Transverse colon (tissue), 4 donors: ENCODE measurements around the gene LETM1. TPM values are rescaled to one million over a fixed set of nuclear protein-coding genes. Genes with fewer than 3 reads are reported as not detected.

Experiments used
- DNase-seq: peaks from one replicate; pipeline ENCODE4 v3.0.0-alpha.2; 2019
- H3K27ac ChIP-seq, 4 donors: fragments of 200-600 bp; sonication (generic); 2 replicates each; pipeline ENCODE4 v1.5.1; 2016 to 2018; ENCODE audit warnings: inconsistent platforms in 4 of 4
- H3K27me3 ChIP-seq: fragments of 200-600 bp; sonication (generic); 2 replicates; pipeline ENCODE4 v1.5.1; 2017; ENCODE audit warnings: inconsistent platforms
- H3K36me3 ChIP-seq, 4 donors: fragments of 200-600 bp; sonication (generic); 2 replicates each; pipeline ENCODE4 v1.5.1; 2017 to 2019; ENCODE audit warnings: inconsistent platforms in 4 of 4
- H3K4me1 ChIP-seq, 4 donors: fragments of 200-600 bp; sonication (generic); 2 replicates each; pipeline ENCODE4 v1.5.1; 2017 to 2020; ENCODE audit warnings: inconsistent platforms in 4 of 4
- H3K4me3 ChIP-seq, 4 donors: fragments of 200-600 bp; sonication (generic); 1 replicate in 1 of 4; 2 replicates in 3 of 4; pipeline versions ENCODE4 v1.5.1 to v1.6.1; 2017 to 2019; ENCODE audit warnings: inconsistent platforms in 4 of 4
- H3K9me3 ChIP-seq, 2 donors: fragments of 200-600 bp; sonication (generic); 2 replicates each; pipeline ENCODE4 v1.5.1; 2017 to 2019; ENCODE audit warnings: inconsistent platforms in 2 of 2
- EP300 ChIP-seq: sonication (generic); formaldehyde crosslinking; IDR thresholded peaks from one replicate; pipeline ENCODE4 v1.6.1; 2017; ENCODE audit warnings: antibody characterized with exemption, low read depth
- POLR2A ChIP-seq: fragments of 450-650 bp; IDR thresholded peaks from one replicate; pipeline ENCODE4 v1.6.1; 2016; ENCODE audit warnings: antibody characterized with exemption, mild to moderate bottlenecking, moderate library complexity
- POLR2AphosphoS5 ChIP-seq, 3 donors: sonication (generic); formaldehyde crosslinking; IDR thresholded peaks; one replicate each; pipeline ENCODE4 v1.6.1; 2016; ENCODE audit warnings: antibody characterized with exemption in 3 of 3
- WGBS, 2 donors: methylation state at CpG; one replicate each; pipeline ENCODE4 v1.1.5; 2018; ENCODE audit warnings: low coverage in 1 of 2; 5-methylcytosine and 5-hydroxymethylcytosine counted together
- in situ Hi-C, 4 donors: fragments of 200-750 bp; cut with MboI; loops; one replicate each; pipeline versions ENCODE4 v1.15.0 to v1.15.1; 2017; ENCODE audit warnings: low sequenced_read_pairs in 3 of 4, low pct_ligation_motif_present in 1 of 4, low pct_unique_long_range_greater_than_20kb in 1 of 4
- intact Hi-C: fragments of 100-400 bp; cut with DNase I; formaldehyde crosslinking; loops from one replicate; pipeline ENCODE4 v1.15.1; 2023; ENCODE audit warnings: low total_unique reads
- total RNA-seq, 4 donors: library from RNA; depleted of rRNA; stranded (reverse); fragments of >200 nt; gene quantifications; one replicate each; pipeline ENCODE4 v1.1.0, GENCODE V29; 2016
- TF ChIP-seq, protein P1 (sequence below), 5 experiments: fragments of 200-600 bp in 3 of 5; fragments of 450-650 bp in 2 of 5; sonication (generic) in 3 of 5; IDR thresholded peaks; 1 replicate in 2 of 5; 2 replicates in 3 of 5; pipeline ENCODE4 v1.5.1; 2016 to 2017; ENCODE audit warnings: antibody characterized with exemption in 5 of 5, inconsistent platforms in 3 of 5, mild to moderate bottlenecking in 2 of 5, moderate library complexity in 1 of 5

Gene LETM1
- total RNA-seq, 4 donors from 2014 or later: 173 to 469 (median 243) TPM

DNA sequence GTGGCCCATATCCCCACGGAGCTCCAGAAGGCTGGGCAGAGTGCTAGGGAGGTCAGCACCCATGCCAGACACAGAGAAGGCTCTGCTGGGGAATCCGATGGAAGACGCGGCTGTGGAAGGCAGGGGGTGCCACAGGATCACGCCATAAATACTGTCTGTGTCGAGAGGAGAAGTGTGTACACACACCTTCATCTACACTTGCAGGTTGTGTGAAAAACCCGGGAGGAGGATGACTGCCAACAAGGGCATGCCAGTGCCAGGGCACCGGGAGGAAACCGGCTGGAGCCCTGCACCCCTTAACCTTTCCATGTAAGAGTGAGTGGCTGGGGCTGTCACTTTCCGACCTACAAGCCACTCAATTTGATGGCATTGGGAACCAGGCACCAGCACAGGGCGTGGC, 31.2 kb downstream of the LETM1 start:
- H3K9me3 ChIP-seq: no peaks in the 10 kb centered on the region
- no peak overlapping the region for H3K4me3 ChIP-seq
- no peak overlapping the region for H3K27ac ChIP-seq
- DNase-seq: no peak
- no peaks in the 10 kb centered on the region for H3K27me3 ChIP-seq
- H3K4me1 ChIP-seq: no peaks in the 10 kb centered on the region
- H3K36me3 ChIP-seq: peaks cover 0 to 32% (median 17%) of the 10 kb centered on the region in 4 donors
- WGBS, 2 donors: 80 to 88% methylated on average over 4 to 11 of the region's 11 CpGs
- TF ChIP-seq POLR2AphosphoS5 (IDR thresholded peaks at IDR 0.05) (no peak), EP300 (no peak), POLR2A (no peak)
- TF ChIP-seq, protein P1, sequence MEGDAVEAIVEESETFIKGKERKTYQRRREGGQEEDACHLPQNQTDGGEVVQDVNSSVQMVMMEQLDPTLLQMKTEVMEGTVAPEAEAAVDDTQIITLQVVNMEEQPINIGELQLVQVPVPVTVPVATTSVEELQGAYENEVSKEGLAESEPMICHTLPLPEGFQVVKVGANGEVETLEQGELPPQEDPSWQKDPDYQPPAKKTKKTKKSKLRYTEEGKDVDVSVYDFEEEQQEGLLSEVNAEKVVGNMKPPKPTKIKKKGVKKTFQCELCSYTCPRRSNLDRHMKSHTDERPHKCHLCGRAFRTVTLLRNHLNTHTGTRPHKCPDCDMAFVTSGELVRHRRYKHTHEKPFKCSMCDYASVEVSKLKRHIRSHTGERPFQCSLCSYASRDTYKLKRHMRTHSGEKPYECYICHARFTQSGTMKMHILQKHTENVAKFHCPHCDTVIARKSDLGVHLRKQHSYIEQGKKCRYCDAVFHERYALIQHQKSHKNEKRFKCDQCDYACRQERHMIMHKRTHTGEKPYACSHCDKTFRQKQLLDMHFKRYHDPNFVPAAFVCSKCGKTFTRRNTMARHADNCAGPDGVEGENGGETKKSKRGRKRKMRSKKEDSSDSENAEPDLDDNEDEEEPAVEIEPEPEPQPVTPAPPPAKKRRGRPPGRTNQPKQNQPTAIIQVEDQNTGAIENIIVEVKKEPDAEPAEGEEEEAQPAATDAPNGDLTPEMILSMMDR (IDR thresholded peaks at IDR 0.05): no peak
- in situ Hi-C loops: loop anchor here in 1 of 4 donors (25.0 kb wide), 1 partner anchor 363 kb away; no protein-coding TSS in a partner anchor
- intact Hi-C loops: no loop called here

DNA sequence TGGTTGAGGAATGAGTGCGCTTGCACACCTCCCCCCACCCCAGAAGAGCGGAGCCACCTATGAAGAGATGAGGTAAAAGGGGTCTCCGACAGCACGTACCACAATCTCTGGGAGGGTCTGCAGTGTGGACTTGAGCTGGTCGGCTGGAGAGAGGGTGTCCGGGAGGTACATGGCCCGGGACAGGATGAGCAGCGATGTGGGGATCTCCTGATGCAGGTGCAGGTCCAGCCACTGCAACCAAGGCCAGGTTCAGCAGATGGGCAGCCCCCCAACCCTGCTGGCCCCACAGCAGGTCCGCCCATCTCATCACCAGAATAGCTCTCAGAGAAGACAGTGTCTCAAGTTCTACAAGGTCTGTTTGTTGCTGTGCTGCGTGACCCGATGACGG, 32.4 kb downstream of the LETM1 start:
- 92 to 98% methylated on average over 4 to 12 of the region's 12 CpGs for WGBS, 2 donors
- Histone ChIP-seq H3K4me1 (no peaks in the 10 kb centered on the region), H3K4me3 (no peak overlapping the region), H3K36me3 (peaks cover 0 to 35% (median 17%) of the 10 kb centered on the region in 4 donors), H3K27me3 (no peaks in the 10 kb centered on the region), H3K27ac (no peak overlapping the region), H3K9me3 (no peaks in the 10 kb centered on the region)
- intact Hi-C loops: no loop called here
- no peak for TF ChIP-seq POLR2A
- TF ChIP-seq, protein P1 (IDR thresholded peaks at IDR 0.05): no peak
- TF ChIP-seq POLR2AphosphoS5 (IDR thresholded peaks at IDR 0.05): no peak
- DNase-seq: no peak
- in situ Hi-C loops: loop anchor here in 1 of 4 donors (25.0 kb wide), 1 partner anchor 364 kb away; no protein-coding TSS in a partner anchor

DNA sequence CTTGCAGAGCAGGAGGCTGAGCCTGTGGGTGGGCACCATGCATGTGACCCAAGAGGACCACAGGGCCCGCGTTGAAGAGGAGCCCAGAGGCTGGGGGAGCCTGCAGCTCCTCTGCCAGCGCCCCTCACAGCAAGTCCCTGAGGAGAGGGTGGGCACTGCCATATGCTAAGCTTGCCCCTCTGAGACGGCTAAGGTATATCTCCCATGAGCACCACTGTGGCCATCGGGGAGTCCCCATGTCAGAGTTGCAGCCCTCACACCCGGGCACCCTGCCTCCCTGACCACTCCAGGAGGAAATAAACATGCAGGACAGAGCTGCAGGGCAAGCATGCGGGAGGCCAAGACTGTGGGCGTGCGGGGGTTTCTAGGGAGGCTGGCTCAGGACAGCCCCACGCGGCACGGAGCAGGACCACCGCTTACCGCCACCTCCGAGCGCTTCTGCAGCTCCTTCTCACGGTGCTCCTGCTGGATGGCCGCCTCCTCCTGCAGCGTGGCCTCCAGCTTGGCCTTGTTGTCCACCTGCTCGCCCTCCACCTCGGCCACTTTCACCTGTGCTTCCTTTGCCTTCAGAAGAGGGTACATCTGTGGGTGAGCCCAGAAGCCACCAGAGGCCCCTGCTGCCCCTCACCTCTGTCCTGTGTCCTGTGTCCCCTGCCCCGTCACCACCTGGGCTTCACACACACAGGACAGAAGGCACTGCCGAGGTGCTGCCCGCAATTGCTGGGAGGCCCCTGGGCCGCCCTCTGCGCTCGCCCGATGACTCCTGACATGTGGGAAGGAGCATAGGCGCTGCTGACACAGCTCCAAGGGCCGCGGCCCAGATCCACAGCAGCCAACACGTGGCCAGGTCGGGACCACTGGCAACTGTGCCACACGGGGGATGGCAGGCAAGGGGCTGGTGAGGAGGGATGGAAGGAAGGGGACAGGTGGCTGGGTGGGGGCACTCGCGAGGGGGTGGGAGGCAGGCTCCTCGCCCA, 33.1 kb downstream of the LETM1 start:
- Histone ChIP-seq H3K9me3 (no peaks in the 10 kb centered on the region), H3K4me1 (no peaks in the 10 kb centered on the region), H3K27me3 (no peaks in the 10 kb centered on the region), H3K4me3 (no peak overlapping the region), H3K36me3 (peaks cover 0 to 42% (median 17%) of the 10 kb centered on the region in 4 donors), H3K27ac (no peak overlapping the region)
- DNase-seq: no peak
- intact Hi-C loops (no loop called here), in situ Hi-C loops (loop anchor here in 1 of 4 donors (25.0 kb wide), 1 partner anchor 364 kb away; no protein-coding TSS in a partner anchor)
- TF ChIP-seq, protein P1 (IDR thresholded peaks at IDR 0.05): no peak
- no peak for TF ChIP-seq POLR2AphosphoS5 (IDR thresholded peaks at IDR 0.05)
- no peak for TF ChIP-seq EP300
- 80 to 94% methylated on average over 1 to 27 of the region's 37 CpGs for whole genome bisulfite sequencing, 2 donors
